Amygdala (tissue), 56 donors: ENCODE data around the gene SLX1A.
"Not testable (repeated sequence)": the region's sequence is repeated elsewhere in the genome, so short reads cannot be mapped to it uniquely, and the experiment has no call there.

ENCODE experiments used
- DNase-seq, 56 donors: peaks; one replicate each; lab custom pipeline; 2025; lab: John Stamatoyannopoulos, UW

Gene SLX1A

DNA sequence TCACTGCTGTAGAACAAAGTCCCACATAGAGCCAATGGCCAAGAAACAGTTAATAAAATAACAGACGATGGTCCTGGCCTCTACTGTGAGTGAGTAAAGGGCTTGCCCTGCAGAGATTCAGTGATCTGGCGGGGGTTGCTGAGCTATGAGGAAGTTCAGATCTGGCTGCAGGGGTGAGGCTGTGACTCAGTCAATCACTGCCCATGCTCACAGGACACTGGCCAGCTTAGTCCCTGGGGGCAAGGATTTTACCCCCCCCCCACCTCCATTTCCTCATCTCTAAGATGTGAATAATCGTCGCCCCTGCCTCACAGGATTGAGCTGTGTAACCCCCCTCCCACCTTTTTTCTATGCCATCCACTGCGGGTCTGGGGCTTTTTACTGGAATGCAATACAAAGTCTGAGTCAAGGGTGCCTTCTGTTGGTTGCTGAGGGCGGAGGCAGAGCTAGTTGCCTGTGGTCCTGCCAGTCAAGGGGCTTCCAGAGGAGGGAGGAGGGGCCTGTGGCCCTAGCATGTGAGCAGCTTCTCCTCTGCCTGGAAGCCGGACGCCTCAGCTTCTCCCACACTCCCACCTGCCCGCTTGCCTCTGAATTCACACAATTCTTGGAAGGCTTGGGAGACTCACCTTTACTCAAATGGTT, 13.5 kb downstream of the SLX1A start:
- not testable (repeated sequence) for DNase-seq

DNA sequence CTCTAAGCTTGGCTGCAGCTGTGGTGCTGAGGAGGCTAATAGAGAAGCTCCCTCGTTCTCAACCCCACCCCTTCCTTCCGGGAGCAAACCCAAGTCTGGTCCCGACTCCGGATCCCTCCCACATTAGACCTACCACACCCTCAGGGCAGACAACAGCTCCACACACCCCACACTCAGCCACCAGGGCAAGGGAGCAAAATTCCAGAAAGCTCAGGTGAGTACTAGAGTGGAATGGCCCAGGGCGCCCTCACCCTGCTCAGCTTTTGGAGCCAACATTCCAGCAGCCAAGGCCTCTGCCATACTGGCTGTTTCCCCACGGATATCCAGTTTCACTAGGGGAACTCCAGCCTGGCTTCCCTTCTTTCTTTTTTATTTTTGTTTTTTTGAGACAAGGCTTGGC, 15.4 kb downstream of the SLX1A start:
- DNase-seq, result not testable (repeated sequence)

DNA sequence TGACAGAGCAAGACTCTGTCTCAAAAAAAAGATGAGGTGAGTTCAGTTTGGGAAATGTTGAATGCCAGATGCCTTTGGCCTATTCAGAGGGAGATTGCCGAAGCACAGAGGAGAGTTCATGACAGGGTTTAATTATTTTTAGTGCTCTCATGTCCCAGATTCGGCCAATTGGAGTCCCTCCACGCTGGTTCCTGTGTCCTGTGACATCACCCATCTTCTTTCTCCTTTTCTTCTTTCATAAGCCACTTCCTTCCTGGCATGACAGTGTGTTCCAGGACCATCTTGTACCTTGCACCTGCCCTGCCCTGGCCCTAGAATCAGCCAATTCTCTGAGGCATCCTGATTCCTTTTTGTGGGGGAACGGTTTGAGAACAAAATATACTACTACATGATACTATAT, 17.7 kb downstream of the SLX1A start:
- not testable (repeated sequence) for DNase-seq

DNA sequence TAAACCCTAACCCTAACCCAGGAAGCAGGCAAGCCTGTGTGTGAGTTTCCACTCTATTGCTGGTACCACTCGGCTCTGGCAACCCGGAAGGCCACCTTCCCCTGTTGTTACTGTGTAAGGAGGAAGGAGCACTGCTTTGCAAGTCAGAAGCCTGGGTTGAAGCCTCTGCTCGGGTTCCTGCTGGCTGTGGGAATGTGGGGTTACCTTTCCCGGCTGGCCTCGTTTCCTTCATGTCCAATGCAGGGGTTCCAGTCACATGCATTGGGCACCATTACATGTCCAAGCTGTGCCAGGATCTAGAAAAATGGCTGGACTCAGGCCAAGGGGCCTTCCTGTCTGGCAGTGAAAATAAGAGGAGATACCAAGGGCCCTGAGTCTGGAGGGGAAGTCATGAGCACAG, 23.4 kb downstream of the SLX1A start:
- DNase-seq, result not testable (repeated sequence)
